HG03457 (cell line): ENCODE data around the gene DAPK1.
A peak's percentile ranks its signal among the peaks of the same experiment; 100 is the strongest.

Source experiments
- ATAC-seq: cut with Tn5 transposase; IDR thresholded peaks from one replicate; pipeline ENCODE4 v1.9.1; 2021; ENCODE audit warnings: moderate number of reproducible peaks; ENCODE audit not compliant: unreplicated experiment

Gene DAPK1

DNA sequence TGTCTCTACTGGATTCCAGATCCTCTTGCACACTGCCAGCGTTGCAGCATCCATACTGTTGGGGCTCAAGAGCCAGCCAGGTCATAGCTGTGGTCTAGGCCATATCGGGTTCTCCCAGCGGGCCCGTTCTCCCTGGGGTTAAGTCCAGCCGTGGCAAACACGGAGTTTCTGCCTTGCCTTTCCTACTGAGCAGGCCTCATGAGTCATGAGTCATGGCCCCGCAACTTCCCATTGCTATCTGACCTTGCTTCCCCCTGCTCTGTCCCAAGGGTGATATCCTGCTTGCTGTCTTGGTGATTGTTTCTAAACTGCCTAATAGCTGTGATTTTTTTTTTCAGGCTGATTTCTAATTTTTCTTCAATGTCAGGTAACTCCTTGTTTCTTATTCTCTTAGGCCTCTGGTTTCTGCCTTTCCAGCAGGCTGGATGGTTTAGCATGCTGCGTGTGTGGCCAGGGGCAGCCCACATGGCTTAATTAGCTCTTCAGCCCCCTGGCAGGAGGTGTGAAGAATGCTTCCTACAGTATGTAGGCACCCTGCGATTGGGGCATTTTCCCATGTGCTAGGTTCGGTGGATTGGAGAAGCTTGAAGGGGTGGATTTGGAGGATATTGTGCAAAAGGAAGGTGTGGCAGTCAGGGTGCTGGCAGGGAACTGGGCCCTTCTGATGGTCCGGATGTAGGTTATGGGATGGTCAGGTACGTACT is 18.7 kb downstream of the DAPK1 start:
- no peak for ATAC-seq

GRCh38 chr9:87516926-87517290 is 19.2 kb downstream of the DAPK1 start:
- ATAC-seq, result no peak

DNA sequence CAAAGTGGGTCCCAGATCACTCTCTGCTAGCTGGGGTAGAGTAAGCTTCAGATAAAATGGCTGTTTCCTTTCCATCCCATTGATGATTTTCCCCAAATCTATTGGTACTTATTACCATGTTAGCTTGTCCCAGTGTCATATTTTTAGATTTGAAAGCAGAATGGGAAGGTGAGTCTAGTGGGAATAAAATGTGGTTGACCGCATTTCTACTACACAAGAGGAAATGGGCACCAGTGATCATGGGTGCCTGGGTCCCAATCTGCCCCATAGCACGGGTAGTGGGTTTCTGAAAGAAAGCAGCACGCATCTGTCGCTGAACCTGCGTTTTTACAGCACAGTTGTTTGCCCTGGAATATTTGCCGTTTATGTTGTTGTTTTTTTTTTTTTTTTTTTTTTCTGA is 20.1 kb downstream of the DAPK1 start:
- ATAC-seq, result no peak

DNA sequence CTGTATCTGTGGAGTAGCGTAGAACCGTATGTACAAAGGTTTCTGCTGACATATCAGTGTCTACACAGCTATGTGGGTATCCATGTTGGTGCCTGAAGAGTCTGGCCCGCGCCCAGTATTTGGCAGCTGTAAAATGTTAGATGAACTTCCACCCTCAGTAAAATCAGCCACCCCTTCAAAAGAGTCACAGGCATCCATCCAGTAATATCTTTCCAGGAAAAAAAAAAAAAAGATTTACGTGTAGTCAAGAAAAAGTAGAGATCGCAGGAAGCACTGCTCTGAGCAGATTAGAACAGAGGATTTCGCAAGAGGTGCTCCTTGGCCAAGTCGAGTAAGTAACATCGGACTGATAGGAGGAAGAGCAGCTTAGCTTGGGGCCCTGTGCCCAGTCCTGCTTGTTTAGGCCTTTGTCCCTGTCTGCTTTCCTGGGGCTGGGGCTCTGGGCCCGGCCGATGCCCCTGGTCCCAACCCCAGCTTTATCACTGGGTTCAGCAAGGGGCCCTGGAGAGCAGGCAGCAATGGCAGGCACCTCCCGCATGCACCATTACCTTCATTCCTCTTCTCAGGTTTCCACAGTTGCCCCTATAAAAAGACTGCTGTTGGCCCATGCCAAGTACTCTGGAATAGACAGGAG is 21.2 kb downstream of the DAPK1 start:
- ATAC-seq, result no peak

GRCh38 chr9:87519461-87519860 is 21.8 kb downstream of the DAPK1 start:
- no peak for ATAC-seq

DNA sequence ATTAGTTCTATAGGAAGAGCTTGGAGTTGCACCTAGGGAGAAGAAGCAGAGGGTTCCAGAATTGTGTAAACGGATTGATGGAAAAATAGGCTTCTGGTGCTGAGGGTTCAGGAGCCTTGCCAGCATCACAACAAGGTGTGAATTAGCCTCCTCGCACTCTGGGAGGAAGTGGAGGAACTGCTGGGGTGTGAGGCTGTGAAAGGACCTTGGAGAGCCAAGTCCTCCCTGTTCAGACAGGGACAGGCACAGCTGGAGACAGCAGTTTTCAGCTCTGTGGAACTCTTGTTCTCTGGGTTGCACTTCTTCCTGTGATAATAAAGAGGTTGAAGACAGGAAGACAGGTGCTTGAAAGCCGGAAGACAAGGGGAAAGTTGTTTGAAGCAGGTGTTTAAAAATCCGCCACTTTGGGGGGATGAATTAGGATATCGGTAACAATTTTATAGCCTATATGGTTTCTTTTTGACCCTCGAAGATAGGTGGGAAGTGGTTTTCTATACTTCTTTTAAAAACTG is 22.6 kb downstream of the DAPK1 start:
- no peak for ATAC-seq

DNA sequence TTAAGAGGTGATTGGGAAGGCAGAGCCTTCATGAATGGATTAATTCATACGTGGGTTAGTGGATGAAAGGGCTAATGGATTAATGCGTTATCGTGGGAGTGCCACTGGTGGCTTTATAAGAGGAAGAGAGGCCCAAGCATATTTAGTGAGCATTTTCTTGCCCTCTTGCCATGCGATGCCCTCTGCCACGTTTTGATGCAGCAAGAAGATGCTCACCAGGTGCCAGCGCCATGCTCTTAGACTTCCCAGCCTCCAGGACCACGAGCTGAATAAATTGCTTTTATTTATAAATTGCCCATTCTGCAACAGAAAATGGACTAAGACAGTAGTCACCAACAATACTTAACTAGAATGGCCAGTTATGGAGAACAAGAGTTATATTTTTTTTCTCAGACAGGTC is 24.2 kb downstream of the DAPK1 start:
- no peak for ATAC-seq

GRCh38 chr9:87524061-87524460 is 26.4 kb downstream of the DAPK1 start:
- ATAC-seq, result no peak

- ATAC-seq, result no peak
These were observed 28.1 kb downstream of the DAPK1 start for GRCh38 chr9:87525546-87526303.

- no peak for ATAC-seq
These were observed 29.7 kb downstream of the DAPK1 start for GRCh38 chr9:87527211-87527916.

GRCh38 chr9:87528969-87529368 is 31.3 kb downstream of the DAPK1 start:
- ATAC-seq, result no peak

- ATAC-seq, result no peak
These were observed 32.0 kb downstream of the DAPK1 start for GRCh38 chr9:87529671-87530070.

GRCh38 chr9:87530716-87531115 is 33.0 kb downstream of the DAPK1 start:
- ATAC-seq, result no peak

DNA sequence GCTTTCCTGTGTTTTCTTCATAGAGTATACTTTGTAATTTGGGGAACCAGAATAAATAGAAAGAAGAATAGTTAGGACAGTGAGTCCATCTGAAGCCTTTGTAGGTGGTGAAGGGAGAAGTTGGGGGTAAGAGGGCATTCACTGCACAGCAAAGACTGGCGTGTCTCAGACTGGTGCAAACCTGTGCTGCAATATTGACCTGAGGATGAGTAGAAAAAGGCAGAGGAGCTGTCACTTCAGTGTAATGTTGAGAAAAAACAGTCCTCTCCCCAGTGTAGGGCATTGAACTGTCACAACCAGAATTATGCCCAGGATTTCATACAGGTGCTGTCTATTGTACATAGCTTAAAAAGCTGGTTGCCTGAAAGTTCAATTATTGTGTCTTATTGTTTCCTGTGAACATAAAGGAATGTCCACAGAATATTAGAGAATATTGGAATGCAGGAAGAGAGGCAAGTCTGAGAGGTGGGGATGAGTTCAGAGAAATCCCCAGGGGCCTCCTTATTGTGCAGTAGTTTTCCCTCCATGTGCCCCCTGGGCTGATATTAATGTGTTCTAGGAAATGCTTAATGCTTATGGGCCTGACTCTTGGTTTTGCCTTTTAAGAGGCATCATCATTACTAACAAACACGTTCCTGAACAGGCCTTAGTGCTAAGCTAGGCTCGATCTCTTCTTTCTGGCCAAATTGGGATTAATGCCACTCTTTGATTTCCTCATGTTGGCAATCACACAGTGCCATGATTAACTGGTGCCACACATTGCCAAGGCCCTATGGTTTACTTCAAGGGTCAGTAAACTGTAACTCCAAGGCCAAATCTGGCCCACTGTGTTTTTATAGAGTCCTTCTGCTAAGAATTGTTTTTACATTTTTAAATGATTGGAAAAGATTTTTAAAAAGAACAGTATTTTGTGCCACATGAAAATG is 34.0 kb downstream of the DAPK1 start:
- no peak for ATAC-seq

DNA sequence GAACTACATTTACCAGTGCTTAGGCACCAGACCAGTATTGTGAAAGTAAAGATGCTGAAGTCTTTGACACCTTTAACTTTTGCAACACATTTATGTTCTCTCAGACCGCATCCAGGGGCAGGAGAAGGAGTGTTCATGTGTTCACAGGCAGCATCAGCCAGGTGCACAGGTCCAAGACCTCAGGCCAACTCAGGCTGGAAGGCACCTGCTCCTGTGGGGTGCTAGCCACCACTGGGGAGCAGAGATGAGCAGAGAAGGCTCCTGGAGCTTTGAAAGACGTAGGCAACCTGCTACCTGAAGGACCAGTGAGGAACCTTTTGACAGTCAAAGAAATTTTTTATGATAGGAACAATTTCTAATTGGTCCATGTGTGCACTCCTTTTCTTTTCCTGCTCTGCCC is 35.6 kb downstream of the DAPK1 start:
- ATAC-seq, result no peak

GRCh38 chr9:87534036-87534435 is 36.4 kb downstream of the DAPK1 start:
- ATAC-seq, result no peak

DNA sequence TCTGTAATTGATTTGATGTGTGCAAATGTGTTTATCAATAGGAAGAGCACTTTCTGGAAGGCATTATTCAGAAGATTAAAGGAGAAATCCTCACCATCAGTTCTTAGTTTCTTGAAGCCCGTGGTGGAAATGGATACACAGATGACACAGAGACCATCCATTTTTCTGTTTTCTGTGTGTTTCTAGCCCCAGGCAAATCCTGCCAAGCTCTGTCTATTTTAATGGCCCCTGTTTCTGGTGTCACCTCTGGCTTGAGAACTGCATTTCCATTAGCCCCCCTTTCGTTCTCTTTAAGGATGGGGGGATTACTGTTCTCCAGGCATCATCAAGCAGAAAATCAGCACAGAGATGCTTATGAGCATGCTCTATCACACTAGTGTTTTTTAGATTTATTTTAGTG is 37.3 kb downstream of the DAPK1 start:
- ATAC-seq, result no peak

DNA sequence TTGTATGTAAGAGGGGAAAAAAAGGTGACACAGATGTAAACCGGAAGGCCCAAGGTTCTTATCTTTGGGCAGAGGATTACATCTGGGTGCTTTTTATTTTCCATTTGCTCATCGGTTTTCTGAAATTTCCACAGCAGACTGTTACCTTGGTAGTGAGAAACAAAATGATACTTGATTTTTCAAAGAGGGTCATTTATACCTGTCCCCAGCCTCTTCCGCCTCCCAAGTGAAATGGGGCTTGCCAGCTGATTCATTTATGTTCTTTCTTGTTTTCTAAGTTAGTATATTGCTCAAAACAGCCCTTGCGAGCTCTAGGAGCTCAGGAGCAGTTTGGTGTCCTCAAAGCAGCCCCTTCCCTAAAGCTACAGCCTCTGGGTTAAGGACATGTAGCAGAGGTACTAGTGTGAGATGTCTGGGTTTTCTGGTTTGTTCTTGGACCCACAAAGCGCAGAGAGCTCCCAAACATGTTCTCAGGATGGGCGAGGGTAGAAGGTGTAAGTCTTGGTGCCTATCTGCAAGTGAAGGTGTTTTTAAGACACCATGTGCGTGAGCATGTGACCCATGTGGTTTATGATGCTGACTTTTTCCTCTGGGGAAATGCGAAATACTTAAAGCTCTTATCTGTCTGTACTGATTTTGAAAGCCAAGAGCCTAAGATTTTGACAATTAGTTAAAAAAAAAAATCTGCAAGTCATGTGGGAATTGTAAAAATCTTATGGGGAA is 38.3 kb downstream of the DAPK1 start:
- ATAC-seq, result peak; percentile 57

DNA sequence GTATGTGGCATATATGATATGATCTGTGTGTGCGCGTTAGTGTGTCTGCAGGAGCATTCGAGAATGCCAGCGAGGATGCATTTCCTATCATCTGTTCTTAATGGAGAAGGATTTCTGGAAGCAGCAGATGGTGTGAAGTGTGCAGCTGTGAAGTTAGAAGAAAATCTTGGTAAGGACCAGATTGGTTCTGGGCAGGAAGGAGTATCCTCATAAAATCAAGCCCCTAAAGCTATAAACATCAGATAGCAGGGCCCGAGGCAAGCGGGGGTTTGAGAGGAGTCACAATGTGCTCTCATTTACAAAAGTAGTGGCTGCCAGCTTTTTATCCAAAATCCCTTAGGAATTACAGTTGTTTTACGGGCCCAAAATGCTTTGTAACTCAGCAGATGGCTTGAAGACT is 40.0 kb downstream of the DAPK1 start:
- no peak for ATAC-seq
